ENCODE data around the gene RAD51D.

- TF ChIP-seq POLR2A (IDR thresholded peaks at IDR 0.05; ENCODE audit: low read depth, low read length): no peak
- TF ChIP-seq MAX (IDR thresholded peaks at IDR 0.05; ENCODE audit: insufficient read depth, insufficient read length): no peak
- no peak for TF ChIP-seq EZH2 (IDR thresholded peaks at IDR 0.05; ENCODE audit: borderline replicate concordance, low read depth, low read length, severe bottlenecking)
- no peak for TF ChIP-seq POLR2AphosphoS5 (IDR thresholded peaks at IDR 0.05; ENCODE audit: insufficient read depth, low read depth, low read length)
Observed at GRCh38 chr17:35138218-35138617, 18.6 kb upstream of the RAD51D start.

Measured in endothelial cell of umbilical vein (primary cell).